Endothelial cell of umbilical vein (primary cell): ENCODE data around the gene CCND1. TPM values are rescaled to one million over a fixed set of nuclear protein-coding genes. Genes with fewer than 3 reads are reported as not detected.

Experiments used
- BruUV-seq: library from RNA; stranded (reverse); fragments of 400-500 nt; replicated peaks from 2 replicates; lab custom pipeline; 2021; lab: Mats Ljungman, UMichigan
- CTCF ChIA-PET: fragments of 300-600, 350-600 bp; sonication (Branson Sonifier 250); formaldehyde crosslinking; loops from one replicate; lab custom pipeline; 2021; ENCODE audit warnings: antibody characterized with exemption, inconsistent platforms; lab: Charles Lee
- POLR2A ChIA-PET: fragments of 300-600, 350-600 bp; sonication (Branson Sonifier 250); formaldehyde crosslinking; loops from one replicate; lab custom pipeline; 2021; ENCODE audit warnings: antibody characterized with exemption, inconsistent platforms; lab: Charles Lee
- DNase-seq: peaks from one replicate; pipeline ENCODE4 v3.0.0-alpha.2; 2011; ENCODE audit warnings: low read depth, low spot score
- FAIRE-seq: peaks from 2 replicates; lab custom pipeline; 2011; peaks lifted over from hg19 to GRCh38; lab: Jason Lieb, UNC
- H2AFZ ChIP-seq: 2 replicates; pipeline ENCODE4 v1.6.0; 2012; ENCODE audit warnings: low read depth, low read length, control low read depth, inconsistent platforms
- H3K27ac ChIP-seq: 2 replicates; pipeline ENCODE4 v1.5.1; 2011; ENCODE audit warnings: low read depth, mild to moderate bottlenecking, control low read depth, low read length, moderate library complexity; ENCODE audit not compliant: insufficient read depth
- H3K27me3 ChIP-seq, 2 experiments: 2 replicates each; pipeline versions ENCODE4 v1.6.0 to v1.6.1; 2011; ENCODE audit warnings: low read length in 2 of 2, mixed read lengths in 1 of 2; ENCODE audit not compliant: control insufficient read depth in 2 of 2, insufficient read depth in 2 of 2
- H3K36me3 ChIP-seq, 2 experiments: 2 replicates in 1 of 2; 3 replicates in 1 of 2; pipeline ENCODE4 v1.5.1; 2011; ENCODE audit warnings: low read length in 2 of 2, mild to moderate bottlenecking in 1 of 2, moderate library complexity in 1 of 2; ENCODE audit not compliant: control insufficient read depth in 2 of 2, insufficient read depth in 2 of 2; ENCODE audit errors: extremely low read depth in 1 of 2
- H3K4me1 ChIP-seq: 3 replicates; pipeline ENCODE4 v1.5.1; 2011; ENCODE audit warnings: mild to moderate bottlenecking, low read length; ENCODE audit not compliant: control insufficient read depth, insufficient read depth; ENCODE audit errors: extremely low read depth
- H3K4me2 ChIP-seq: 2 replicates; pipeline ENCODE4 v1.6.1; 2011; ENCODE audit warnings: low read length, control low read depth, mixed read lengths; ENCODE audit not compliant: insufficient read depth
- H3K4me3 ChIP-seq, 3 experiments: fragments of 200-600 bp in 1 of 3; sonication (generic), shearing (Covaris generic) in 1 of 3; replicated peaks in 1 of 3; 2 replicates each; pipeline ENCODE4 v1.5.1; 2011 to 2016; ENCODE audit warnings: control low read depth in 3 of 3, low read length in 3 of 3, mild to moderate bottlenecking in 2 of 3, inconsistent platforms in 1 of 3, low read depth in 1 of 3, moderate library complexity in 1 of 3; ENCODE audit not compliant: insufficient read depth in 1 of 3
- H3K79me2 ChIP-seq: 2 replicates; pipeline ENCODE4 v1.6.0; 2012; ENCODE audit warnings: low read length, inconsistent platforms; ENCODE audit not compliant: control insufficient read depth, insufficient read depth
- H3K9ac ChIP-seq: replicated peaks from 2 replicates; pipeline ENCODE3; 2011; ENCODE audit warnings: low read length, control low read depth; ENCODE audit not compliant: insufficient read depth; ENCODE audit errors: extremely low read depth
- H3K9me1 ChIP-seq: replicated peaks from 3 replicates; pipeline ENCODE4 v1.6.0; 2011; ENCODE audit warnings: mild to moderate bottlenecking, low read length; ENCODE audit not compliant: control insufficient read depth, insufficient read depth; ENCODE audit errors: extremely low read depth
- H3K9me3 ChIP-seq: replicated peaks from 2 replicates; pipeline ENCODE4 v1.5.1; 2012; ENCODE audit warnings: low read length, inconsistent platforms; ENCODE audit not compliant: control insufficient read depth, insufficient read depth
- H4K20me1 ChIP-seq: replicated peaks from 2 replicates; pipeline ENCODE3; 2011; ENCODE audit warnings: mild to moderate bottlenecking, low read length; ENCODE audit not compliant: control insufficient read depth, insufficient read depth; ENCODE audit errors: extremely low read depth
- CTCF ChIP-seq, 2 donors: IDR thresholded peaks; 1 replicate in 1 of 2; 2 replicates in 1 of 2; pipeline ENCODE4 v1.5.1; 2011; ENCODE audit warnings: low read length in 2 of 2, mild to moderate bottlenecking in 2 of 2, moderate library complexity in 2 of 2, control low read depth in 1 of 2, inconsistent platforms in 1 of 2, low read depth in 1 of 2; ENCODE audit not compliant: insufficient read depth in 1 of 2; ENCODE audit errors: extremely low read depth in 1 of 2
- EZH2 ChIP-seq: IDR thresholded peaks from 2 replicates; pipeline ENCODE4 v1.6.1; 2012; ENCODE audit warnings: borderline replicate concordance, low read depth, mild to moderate bottlenecking, moderate library complexity, low read length, inconsistent platforms; ENCODE audit not compliant: severe bottlenecking
- FOS ChIP-seq: IDR thresholded peaks from 2 replicates; pipeline ENCODE4 v1.6.1; 2011; ENCODE audit warnings: mild to moderate bottlenecking, low read length, moderate library complexity, borderline replicate concordance; ENCODE audit not compliant: insufficient read depth
- GATA2 ChIP-seq: IDR thresholded peaks from 2 replicates; pipeline ENCODE4 v1.7.0; 2011; ENCODE audit warnings: low read depth, mild to moderate bottlenecking, moderate library complexity, mixed read lengths, low read length; ENCODE audit not compliant: insufficient read length, insufficient read depth
- JUN ChIP-seq: IDR thresholded peaks from 2 replicates; pipeline ENCODE4 v1.6.1; 2011; ENCODE audit warnings: borderline replicate concordance, low read depth; ENCODE audit not compliant: insufficient read length, insufficient read depth
- MAX ChIP-seq: IDR thresholded peaks from 2 replicates; pipeline ENCODE4 v1.6.1; 2011; ENCODE audit not compliant: insufficient read depth, insufficient read length
- MYC ChIP-seq: IDR thresholded peaks from one replicate; pipeline ENCODE4 v1.6.1; 2011; ENCODE audit warnings: mild to moderate bottlenecking, low read depth, low read length
- POLR2A ChIP-seq: IDR thresholded peaks from 2 replicates; pipeline ENCODE4 v1.6.1; 2012; ENCODE audit warnings: low read depth, mild to moderate bottlenecking, control low read depth, low read length
- POLR2AphosphoS5 ChIP-seq: IDR thresholded peaks from 2 replicates; pipeline ENCODE4 v1.6.1; 2012; ENCODE audit warnings: low read depth, mild to moderate bottlenecking, control low read depth, low read length, moderate library complexity; ENCODE audit not compliant: insufficient read depth
- dilution Hi-C: fragments of 300-500 bp; cut with MboI; formaldehyde crosslinking; loops from one replicate; pipeline ENCODE4 v1.15.0; 2019; ENCODE audit warnings: low sequenced_read_pairs; ENCODE audit not compliant: extremely low pct_ligation_motif_present
- intact Hi-C: fragments of 100-400 bp; cut with micrococcal nuclease; formaldehyde crosslinking; loops from one replicate; pipeline ENCODE4 v1.10.0; 2022
- polyA plus RNA-seq, 4 experiments: library from polyadenylated mRNA; depleted of rRNA in 3 of 4; stranded (reverse) in 3 of 4; unstranded in 1 of 4; fragments of >200 nt; gene quantifications; 2 replicates each; pipeline versions ENCODE4 v1.2.1 to v1.2.3, GENCODE V29; 2011 to 2012; ENCODE audit warnings: missing spikeins in 1 of 4
- total RNA-seq: library from RNA; stranded (reverse); gene quantifications from 2 replicates; pipeline ENCODE4 v1.2.3, GENCODE V29; 2021

The CCND1 gene
- total and polyA plus RNA-seq, 2 donors (not counting 3 experiments of a cell fraction or from before 2014, with no cell fraction given): 98.7 to 370 TPM

GRCh38 chr11:69686452-69686851, 45.5 kb downstream of the CCND1 start:
- BruUV-seq: no TSS peak

More at GRCh38 chr11:69686452-69686851, 45.5 kb downstream of the CCND1 start:
- Histone ChIP-seq H3K9me1 (no peaks in the 10 kb centered on the region), H2AFZ (no peak overlapping the region), H3K9ac (no peak overlapping the region), H4K20me1 (no peaks in the 10 kb centered on the region), H3K27me3 (no peaks in the 10 kb centered on the region), H3K4me1 (no peaks in the 10 kb centered on the region), H3K4me2 (no peak overlapping the region), H3K27ac (no peak overlapping the region), H3K4me3 (no peak overlapping the region), H3K9me3 (no peaks in the 10 kb centered on the region), H3K36me3 (no peaks in the 10 kb centered on the region), H3K79me2 (no peaks in the 10 kb centered on the region)
- no peak for TF ChIP-seq POLR2AphosphoS5
- no peak for TF ChIP-seq POLR2A
- TF ChIP-seq JUN: no peak
- no peak for TF ChIP-seq MAX
- no peak for TF ChIP-seq EZH2
- TF ChIP-seq CTCF (IDR thresholded peaks at IDR 0.05; ENCODE audit: extremely low read depth in 1 of 2, insufficient read depth in 1 of 2, low read depth in 1 of 2, low read length in 2 of 2): no peak
- TF ChIP-seq GATA2: no peak
- no peak for TF ChIP-seq FOS
- TF ChIP-seq MYC: no peak
- dilution Hi-C loops (no loop called here), intact Hi-C loops (loop anchor here (1.0 to 5.0 kb wide), 5 partner anchors 115 to 511 kb away; no protein-coding TSS in a partner anchor)
- no peak for DNase-seq
- FAIRE-seq: no peak
- POLR2A ChIA-PET: no interaction called here
- CTCF ChIA-PET: interaction anchor here (0.7 to 3.7 kb wide), 6 partner anchors 29 to 256 kb away, joined by 3 to 23 read pairs (median 4); no protein-coding TSS in a partner anchor
